H1 (cell line): ENCODE results near the gene RABL3. TPM values are rescaled to one million over a fixed set of nuclear protein-coding genes. Genes with fewer than 3 reads are reported as not detected.

Source experiments
- CTCF ChIP-seq, 3 experiments: IDR thresholded peaks; 1 replicate in 2 of 3; 2 replicates in 1 of 3; pipeline versions ENCODE4 v1.5.1 to v1.6.1; 2011; ENCODE audit warnings: low read length in 3 of 3, mild to moderate bottlenecking in 3 of 3, inconsistent platforms in 2 of 3, low read depth in 1 of 3, moderate library complexity in 1 of 3; ENCODE audit not compliant: insufficient read depth in 1 of 3; ENCODE audit errors: control extremely low read depth in 1 of 3
- EZH2 ChIP-seq: fragments of 200-600 bp; sonication (generic); IDR thresholded peaks from 2 replicates; pipeline ENCODE4 v1.7.1; 2012; ENCODE audit warnings: low read depth, mild to moderate bottlenecking, moderate library complexity, low read length, inconsistent platforms; ENCODE audit not compliant: severe bottlenecking
- GABPA ChIP-seq: IDR thresholded peaks from 2 replicates; pipeline ENCODE4 v1.6.1; 2011; ENCODE audit warnings: mild to moderate bottlenecking, low read length, moderate library complexity, borderline replicate concordance; ENCODE audit not compliant: insufficient read depth
- GTF2F1 ChIP-seq: IDR thresholded peaks from 2 replicates; pipeline ENCODE4 v1.6.1; 2012; ENCODE audit warnings: low read depth, low read length, improper control_type of control experiment, borderline replicate concordance
- KDM4A ChIP-seq: IDR thresholded peaks from one replicate; pipeline ENCODE4 v1.7.1; 2012; ENCODE audit warnings: low read depth, mild to moderate bottlenecking, moderate library complexity, low read length, inconsistent platforms; ENCODE audit not compliant: severe bottlenecking
- MAX ChIP-seq: IDR thresholded peaks from 2 replicates; pipeline ENCODE4 v1.6.1; 2012; ENCODE audit warnings: inconsistent platforms
- SUZ12 ChIP-seq: fragments of 200-600 bp; sonication (generic); IDR thresholded peaks from 2 replicates; pipeline ENCODE4 v1.6.1; 2012; ENCODE audit warnings: mild to moderate bottlenecking, inconsistent platforms, low read length, moderate library complexity, mixed read lengths
- TCF12 ChIP-seq: IDR thresholded peaks from 2 replicates; pipeline ENCODE4 v1.6.1; 2011; ENCODE audit warnings: low read depth, mild to moderate bottlenecking, low read length
- TEAD4 ChIP-seq: IDR thresholded peaks from 2 replicates; pipeline ENCODE4 v1.6.1; 2012; ENCODE audit warnings: low read depth, low read length, inconsistent platforms, mixed read lengths
- polyA plus RNA-seq, 7 experiments: library from polyadenylated mRNA; depleted of rRNA in 3 of 7; stranded (reverse) in 5 of 7; unstranded in 2 of 7; fragments of >200 nt in 5 of 7; fragments of 200-250 nt in 2 of 7; gene quantifications; 1 replicate in 5 of 7; 2 replicates in 1 of 7; 4 replicates in 1 of 7; pipeline versions ENCODE4 v1.2.1 to v1.2.3, GENCODE V29; 2011 to 2013; ENCODE audit warnings: missing spikeins in 2 of 7, mixed read lengths in 2 of 7
- total RNA-seq: library from RNA; stranded (reverse); fragmentation: NEBNext Ultra II Directional; extraction: Animal tissue kit (Norgen Biotek cat#: 25700); gene quantifications from 2 replicates; pipeline ENCODE4 v1.2.1, GENCODE V29; 2021

The RABL3 gene
- total and polyA plus RNA-seq, 2 of the 8 experiments (the other 6 are each of a cell fraction or from before 2014, with no cell fraction given): 4.4 to 19.2 TPM

GRCh38 chr3:120637851-120638559 is 104.3 kb downstream of the RABL3 start (continued):
- TF ChIP-seq CTCF (IDR thresholded peaks at IDR 0.05; ENCODE audit: control extremely low read depth in 1 of 3, insufficient read depth in 1 of 3, low read depth in 1 of 3, low read length in 3 of 3) (no peak), TCF12 (no peak), EZH2 (no peak), MAX (no peak), TEAD4 (no peak), SUZ12 (no peak), KDM4A (no peak), GABPA (no peak), GTF2F1 (no peak)
